Measurements from ENCODE around the gene ADA. TPM values are rescaled to one million over a fixed set of nuclear protein-coding genes. Genes with fewer than 3 reads are reported as not detected.

ADA gene
- 40.7 and 49.4 TPM in 2 replicates for total RNA-seq

GRCh38 chr20:44651684-44652423 lies at the start of gene ADA:
Gene ADA (minus strand): TSS chr20:44651699. CDS start chr20:44651607, 92 bp downstream.

GRCh38 chr20:44582311-44583025 lies 69.0 kb downstream of the ADA start, which contains the start of gene PKIG:
Gene PKIG (plus strand): TSS chr20:44582579. CDS start chr20:44614557, 31,978 bp downstream.

Other genes with a start within 250 kb of the ADA start
- 14.0 and 14.3 TPM in 2 replicates for gene TTPAL, start 175.8 kb downstream of the ADA start, total RNA-seq
- 41.1 and 61.8 TPM in 2 replicates for gene SERINC3, start 129.6 kb downstream of the ADA start, total RNA-seq
- gene PKIG, start 69.1 kb downstream of the ADA start, total RNA-seq = 13.2 and 23.0 TPM in 2 replicates
- not detected in 2 replicates for gene CCN5, start 63.7 kb upstream of the ADA start, total RNA-seq
- gene KCNK15, start 94.2 kb upstream of the ADA start, total RNA-seq = under 0.01 TPM in 1 of 2 replicates, not detected in the other
- gene RIMS4, start 158.8 kb upstream of the ADA start, total RNA-seq = not detected in 2 replicates
- gene YWHAB, start 234.0 kb upstream of the ADA start, total RNA-seq = 129 and 146 TPM in 2 replicates